Upper lobe of left lung (tissue), 4 donors: Measurements from ENCODE around the gene TMEM164.

Experiments used
- POLR2A ChIP-seq, 4 donors: fragments of 450-650 bp; IDR thresholded peaks; one replicate each; pipeline ENCODE4 v1.5.1; 2016 to 2017; ENCODE audit warnings: antibody characterized with exemption in 4 of 4, mild to moderate bottlenecking in 2 of 4
- POLR2AphosphoS5 ChIP-seq, 2 donors: sonication (generic); formaldehyde crosslinking; IDR thresholded peaks; one replicate each; pipeline ENCODE4 v1.5.1; 2017; ENCODE audit warnings: antibody characterized with exemption in 2 of 2
- TF ChIP-seq, protein P1 (sequence below), 6 experiments: fragments of 450-650 bp in 4 of 6; fragments of 200-600 bp in 2 of 6; sonication (generic) in 2 of 6; IDR thresholded peaks; one replicate each; pipeline ENCODE4 v1.5.1; 2016 to 2019; ENCODE audit warnings: antibody characterized with exemption in 6 of 6

DNA sequence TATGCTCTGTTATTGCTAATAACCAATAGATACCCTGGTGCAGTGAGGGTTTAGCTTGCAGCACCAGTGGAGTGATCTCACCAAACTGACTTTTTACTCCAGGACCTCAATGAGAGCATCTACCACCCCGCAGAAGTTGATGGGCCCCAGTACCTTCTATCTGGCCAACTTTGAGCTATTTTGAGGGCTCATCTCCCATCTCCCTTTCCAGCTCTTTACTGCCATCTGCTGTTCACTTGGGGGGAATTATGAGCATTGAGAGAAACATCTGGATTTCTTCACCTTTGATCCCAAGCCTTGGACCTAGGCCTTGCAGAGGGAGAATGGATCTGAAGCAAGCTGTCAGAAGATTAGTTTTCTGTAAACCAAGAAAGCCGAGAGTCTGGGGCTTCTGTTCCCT lies 143.6 kb downstream of the TMEM164 start:
- TF ChIP-seq, protein P1, sequence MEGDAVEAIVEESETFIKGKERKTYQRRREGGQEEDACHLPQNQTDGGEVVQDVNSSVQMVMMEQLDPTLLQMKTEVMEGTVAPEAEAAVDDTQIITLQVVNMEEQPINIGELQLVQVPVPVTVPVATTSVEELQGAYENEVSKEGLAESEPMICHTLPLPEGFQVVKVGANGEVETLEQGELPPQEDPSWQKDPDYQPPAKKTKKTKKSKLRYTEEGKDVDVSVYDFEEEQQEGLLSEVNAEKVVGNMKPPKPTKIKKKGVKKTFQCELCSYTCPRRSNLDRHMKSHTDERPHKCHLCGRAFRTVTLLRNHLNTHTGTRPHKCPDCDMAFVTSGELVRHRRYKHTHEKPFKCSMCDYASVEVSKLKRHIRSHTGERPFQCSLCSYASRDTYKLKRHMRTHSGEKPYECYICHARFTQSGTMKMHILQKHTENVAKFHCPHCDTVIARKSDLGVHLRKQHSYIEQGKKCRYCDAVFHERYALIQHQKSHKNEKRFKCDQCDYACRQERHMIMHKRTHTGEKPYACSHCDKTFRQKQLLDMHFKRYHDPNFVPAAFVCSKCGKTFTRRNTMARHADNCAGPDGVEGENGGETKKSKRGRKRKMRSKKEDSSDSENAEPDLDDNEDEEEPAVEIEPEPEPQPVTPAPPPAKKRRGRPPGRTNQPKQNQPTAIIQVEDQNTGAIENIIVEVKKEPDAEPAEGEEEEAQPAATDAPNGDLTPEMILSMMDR (IDR thresholded peaks at IDR 0.05) = peak; percentile 22 to 60 (median 52)
- TF ChIP-seq POLR2A (IDR thresholded peaks at IDR 0.05) (no peak), POLR2AphosphoS5 (IDR thresholded peaks at IDR 0.05) (no peak)
